Measurements from ENCODE around the gene CDH15. TPM values are rescaled to one million over a fixed set of nuclear protein-coding genes. Genes with fewer than 3 reads are reported as not detected.

The CDH15 gene
- total and polyA plus RNA-seq, 11 donors: 0.16 to 0.32 (median 0.18) TPM; not detected in 8

DNA sequence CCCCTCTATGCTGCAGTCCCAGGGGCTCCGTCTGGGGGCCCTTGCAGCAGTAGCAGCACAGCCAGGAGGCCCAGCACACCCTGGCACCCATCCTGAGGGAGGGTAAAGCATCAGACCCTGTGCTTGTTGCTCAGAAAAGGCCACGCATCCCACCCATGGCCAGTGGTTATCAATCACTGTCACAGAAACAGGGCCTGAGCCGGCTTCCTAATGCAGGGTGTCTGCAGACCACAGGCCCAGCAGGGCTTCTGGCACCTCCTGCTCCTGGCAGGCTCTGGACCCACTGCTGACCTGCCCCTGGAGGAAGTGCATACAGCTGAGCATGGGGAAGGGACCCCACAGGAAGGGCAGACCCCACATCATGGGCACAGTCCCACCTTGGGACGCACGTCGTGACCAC lies 26.9 kb upstream of the CDH15 start:
- no peak overlapping the region for H3K27ac ChIP-seq
- peaks cover 0 to 15% (median 3%) of the 10 kb centered on the region in 12 donors for H3K9me3 ChIP-seq
- TF ChIP-seq, protein P1, sequence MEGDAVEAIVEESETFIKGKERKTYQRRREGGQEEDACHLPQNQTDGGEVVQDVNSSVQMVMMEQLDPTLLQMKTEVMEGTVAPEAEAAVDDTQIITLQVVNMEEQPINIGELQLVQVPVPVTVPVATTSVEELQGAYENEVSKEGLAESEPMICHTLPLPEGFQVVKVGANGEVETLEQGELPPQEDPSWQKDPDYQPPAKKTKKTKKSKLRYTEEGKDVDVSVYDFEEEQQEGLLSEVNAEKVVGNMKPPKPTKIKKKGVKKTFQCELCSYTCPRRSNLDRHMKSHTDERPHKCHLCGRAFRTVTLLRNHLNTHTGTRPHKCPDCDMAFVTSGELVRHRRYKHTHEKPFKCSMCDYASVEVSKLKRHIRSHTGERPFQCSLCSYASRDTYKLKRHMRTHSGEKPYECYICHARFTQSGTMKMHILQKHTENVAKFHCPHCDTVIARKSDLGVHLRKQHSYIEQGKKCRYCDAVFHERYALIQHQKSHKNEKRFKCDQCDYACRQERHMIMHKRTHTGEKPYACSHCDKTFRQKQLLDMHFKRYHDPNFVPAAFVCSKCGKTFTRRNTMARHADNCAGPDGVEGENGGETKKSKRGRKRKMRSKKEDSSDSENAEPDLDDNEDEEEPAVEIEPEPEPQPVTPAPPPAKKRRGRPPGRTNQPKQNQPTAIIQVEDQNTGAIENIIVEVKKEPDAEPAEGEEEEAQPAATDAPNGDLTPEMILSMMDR (IDR thresholded peaks at IDR 0.05): no peak
- no peak for TF ChIP-seq POLR2A (IDR thresholded peaks at IDR 0.05)
- ATAC-seq (no peak), DNase-seq (peak in 1 of 5 donors; percentile 42)
- 78 to 100% (median 97%) methylated on average over 1 to 6 of the region's 6 CpGs; no CpG with 5 or more reads in 1 of the 4 donors for WGBS, 4 donors
- no peaks in the 10 kb centered on the region for H3K27me3 ChIP-seq
- no peak overlapping the region for H3K4me3 ChIP-seq
- no peaks in the 10 kb centered on the region for H3K4me1 ChIP-seq
- peaks cover 0 to 68% (median 33%) of the 10 kb centered on the region in 9 donors for H3K36me3 ChIP-seq
- intact Hi-C loops (cut with DNase I): no loop called here

DNA sequence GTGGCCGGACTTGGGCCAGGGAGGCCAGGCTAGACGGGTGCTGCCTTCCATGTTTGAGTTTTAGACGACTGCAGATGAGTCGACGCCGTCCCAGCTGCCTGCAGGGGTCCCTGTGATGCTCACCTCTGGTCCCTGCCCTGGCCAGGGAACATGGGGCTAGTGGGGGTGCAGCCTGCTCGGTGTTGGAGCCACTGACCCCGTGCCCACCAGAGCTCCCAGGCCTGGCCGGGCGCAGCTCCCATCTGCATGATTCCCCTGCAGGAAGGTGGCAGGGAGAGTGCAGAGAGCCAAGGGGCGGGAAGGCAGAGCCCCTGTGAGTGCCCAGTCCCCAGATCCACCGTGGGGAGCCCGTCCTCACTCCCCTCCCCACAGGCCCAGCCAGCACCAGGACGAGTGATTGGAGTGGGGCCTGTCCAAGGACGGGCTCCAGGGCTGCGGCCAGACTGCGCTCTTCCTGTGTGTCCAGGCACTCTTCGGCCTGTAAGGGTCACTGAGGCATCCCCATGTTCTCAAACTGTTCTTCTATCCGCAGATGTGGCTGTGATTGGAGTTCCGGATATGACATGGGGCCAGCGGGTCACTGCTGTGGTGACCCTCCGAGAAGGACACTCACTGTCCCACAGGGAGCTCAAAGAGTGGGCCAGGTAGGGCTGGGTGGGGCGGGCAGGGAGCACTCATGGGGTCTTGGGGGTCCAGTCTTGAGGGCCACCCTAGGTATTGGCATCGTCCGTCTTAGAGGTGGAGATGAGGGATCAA lies 26.0 kb upstream of the CDH15 start:
- Histone ChIP-seq H3K9me3 (peaks cover 0 to 17% (median 4%) of the 10 kb centered on the region in 12 donors), H3K4me1 (no peaks in the 10 kb centered on the region), H3K27ac (no peak overlapping the region), H3K4me3 (no peak overlapping the region), H3K36me3 (peaks cover 0 to 71% (median 39%) of the 10 kb centered on the region in 9 donors), H3K27me3 (no peaks in the 10 kb centered on the region)
- intact Hi-C loops (cut with DNase I): no loop called here
- TF ChIP-seq, protein P1 (IDR thresholded peaks at IDR 0.05): no peak
- TF ChIP-seq POLR2A (IDR thresholded peaks at IDR 0.05): no peak
- ATAC-seq (no peak), DNase-seq (peak in 2 of 5 donors; percentile 3 to 51)
- WGBS, 4 donors: 95 to 97% (median 96%) methylated on average over 20 to 25 of the region's 25 CpGs

DNA sequence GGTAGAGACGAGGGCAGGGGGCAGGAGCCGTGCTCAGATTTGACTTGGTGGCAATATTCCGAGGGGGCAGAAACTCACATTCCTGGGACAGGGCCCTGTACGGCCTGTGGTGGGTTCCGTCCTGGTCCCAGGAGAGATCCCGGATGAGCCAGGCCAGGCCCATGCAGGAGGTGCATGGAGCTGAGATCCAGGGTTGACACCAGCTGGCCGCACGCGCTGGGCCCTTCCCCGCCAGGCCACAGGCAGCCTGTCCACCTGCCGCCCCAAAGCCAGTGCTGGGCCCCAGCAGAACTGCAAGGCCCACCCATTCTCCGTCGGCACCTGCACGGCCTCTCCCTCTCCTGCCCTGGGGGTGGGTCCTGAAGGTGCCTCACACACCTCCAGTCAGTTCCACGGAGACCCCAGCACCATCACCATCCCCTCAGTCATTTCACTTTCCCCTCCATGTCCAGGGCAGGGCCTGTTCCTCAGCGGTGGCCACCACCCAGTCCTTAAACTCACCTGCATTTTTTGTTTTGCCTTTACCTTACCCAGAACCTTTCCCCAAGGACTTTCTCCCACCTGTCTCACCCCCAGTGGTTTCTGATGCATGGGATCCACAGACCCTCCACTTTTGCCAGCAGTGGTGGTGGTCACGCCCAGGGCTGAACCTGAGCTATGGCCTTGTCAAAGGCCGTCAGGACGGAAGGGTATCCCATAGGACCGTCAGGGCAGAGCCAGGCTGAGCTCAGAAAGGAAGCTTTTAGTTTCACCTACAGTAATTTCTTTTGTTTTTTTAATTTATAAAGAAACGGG lies 25.1 kb upstream of the CDH15 start:
- 94 to 98% (median 96%) methylated on average over 15 to 21 of the region's 21 CpGs for WGBS, 4 donors
- Histone ChIP-seq H3K36me3 (peaks cover 0 to 71% (median 39%) of the 10 kb centered on the region in 9 donors), H3K4me1 (no peaks in the 10 kb centered on the region), H3K4me3 (no peak overlapping the region), H3K9me3 (peaks cover 0 to 17% (median 4%) of the 10 kb centered on the region in 12 donors), H3K27me3 (no peaks in the 10 kb centered on the region), H3K27ac (no peak overlapping the region)
- peak in 2 of 5 donors; percentile 12 to 58 for DNase-seq
- intact Hi-C loops (cut with DNase I): no loop called here
- TF ChIP-seq POLR2A (IDR thresholded peaks at IDR 0.05): no peak
- TF ChIP-seq, protein P1 (IDR thresholded peaks at IDR 0.05): no peak
- ATAC-seq: no peak

Measured in heart left ventricle (tissue), 16 donors.